Ectodermal cell (in vitro differentiated cells): ENCODE results near the gene ADM2.

ENCODE experiments used
- H3K27ac ChIP-seq: 2 replicates; pipeline ENCODE4 v1.7.0; 2013; ENCODE audit warnings: mild to moderate bottlenecking, low read depth, low read length; ENCODE audit not compliant: insufficient read depth, poor library complexity, severe bottlenecking
- H3K27me3 ChIP-seq: 2 replicates; pipeline ENCODE4 v1.7.0; 2013; ENCODE audit warnings: mild to moderate bottlenecking, low read length; ENCODE audit not compliant: insufficient read depth, control insufficient read depth, poor library complexity, severe bottlenecking
- H3K36me3 ChIP-seq: one replicate; pipeline ENCODE4 v1.7.0; 2013; ENCODE audit warnings: low read length; ENCODE audit not compliant: control insufficient read depth, insufficient read depth
- H3K4me1 ChIP-seq: one replicate; pipeline ENCODE4 v1.7.0; 2013; ENCODE audit warnings: low read length; ENCODE audit not compliant: control insufficient read depth, insufficient read depth
- H3K4me3 ChIP-seq: 2 replicates; pipeline ENCODE4 v1.7.0; 2013; ENCODE audit warnings: low read depth, low read length, control low read depth; ENCODE audit not compliant: insufficient read depth
- H3K9me3 ChIP-seq: 2 replicates; pipeline ENCODE4 v1.7.0; 2013; ENCODE audit warnings: mild to moderate bottlenecking, low read length, moderate library complexity; ENCODE audit not compliant: control insufficient read depth
- WGBS, 2 experiments: methylation state at CpG; one replicate each; pipeline ENCODE4 v1.1.7; 2013; ENCODE audit warnings: missing lambda C conversion rate in 2 of 2; 5-methylcytosine and 5-hydroxymethylcytosine counted together

The ADM2 gene

GRCh38 chr22:50468626-50469025 is 12.7 kb upstream of the ADM2 start:
- peaks cover 18% of the 10 kb centered on the region for H3K4me1 ChIP-seq
- peaks cover 29% of the 10 kb centered on the region for H3K36me3 ChIP-seq

DNA sequence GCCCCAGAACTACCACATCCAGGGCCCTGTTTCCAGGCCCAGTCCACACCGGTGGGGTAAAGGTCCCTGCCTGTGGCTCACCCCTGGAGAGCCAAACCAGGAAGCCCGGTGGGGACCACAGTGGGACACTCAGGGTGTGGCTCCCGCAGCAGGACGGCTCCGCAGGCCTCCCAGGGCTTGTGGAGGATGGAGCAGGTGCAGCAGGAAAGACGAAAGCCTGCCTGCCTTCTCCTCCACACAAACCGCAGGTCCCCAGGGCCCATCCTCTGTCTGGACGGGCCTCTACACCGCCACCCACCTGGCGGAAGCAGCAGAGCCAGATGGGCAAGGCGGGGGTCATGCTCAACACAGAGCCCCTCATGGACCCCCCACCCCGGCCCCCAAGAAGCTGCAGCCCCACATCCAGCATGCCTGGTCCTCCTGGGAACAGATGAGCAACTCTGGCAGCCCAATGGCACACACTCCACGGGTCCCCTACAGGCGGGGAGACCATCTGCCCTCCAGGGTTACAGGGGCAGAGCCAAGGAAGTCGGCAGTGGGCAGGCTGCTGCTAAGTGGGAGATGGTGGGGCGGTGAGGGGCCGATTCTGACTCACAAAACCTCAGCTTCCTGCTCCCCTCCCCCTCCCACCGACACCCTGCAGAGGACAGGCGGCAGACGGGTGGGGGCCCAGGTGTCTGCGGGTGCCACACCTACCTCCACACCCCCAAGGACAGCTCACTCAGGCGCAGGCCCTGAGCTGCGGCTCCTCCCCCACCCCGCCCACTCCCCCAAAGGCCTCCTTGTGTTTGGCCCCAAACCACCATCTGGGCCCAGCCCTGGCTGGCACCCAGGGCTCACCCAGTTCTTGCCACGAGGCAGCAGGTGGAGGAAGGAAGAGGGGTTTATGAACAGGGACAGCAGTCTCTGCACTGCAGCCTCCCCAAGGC is 11.7 kb upstream of the ADM2 start:
- WGBS, 2 experiments: 70% methylated on average over 25 of the region's 25 CpGs
- Histone ChIP-seq H3K9me3 (no peaks in the 10 kb centered on the region), H3K4me3 (no peak overlapping the region), H3K27ac (no peak overlapping the region), H3K4me1 (peaks cover 22% of the 10 kb centered on the region), H3K27me3 (no peaks in the 10 kb centered on the region), H3K36me3 (peaks cover 27% of the 10 kb centered on the region)

More at GRCh38 chr22:50468626-50469025, 12.7 kb upstream of the ADM2 start:
- no peaks in the 10 kb centered on the region for H3K9me3 ChIP-seq
- WGBS, 2 experiments: 95 to 96% methylated on average over 8 of the region's 8 CpGs
- H3K27me3 ChIP-seq: no peaks in the 10 kb centered on the region
- H3K4me3 ChIP-seq: no peak overlapping the region
- no peak overlapping the region for H3K27ac ChIP-seq

DNA sequence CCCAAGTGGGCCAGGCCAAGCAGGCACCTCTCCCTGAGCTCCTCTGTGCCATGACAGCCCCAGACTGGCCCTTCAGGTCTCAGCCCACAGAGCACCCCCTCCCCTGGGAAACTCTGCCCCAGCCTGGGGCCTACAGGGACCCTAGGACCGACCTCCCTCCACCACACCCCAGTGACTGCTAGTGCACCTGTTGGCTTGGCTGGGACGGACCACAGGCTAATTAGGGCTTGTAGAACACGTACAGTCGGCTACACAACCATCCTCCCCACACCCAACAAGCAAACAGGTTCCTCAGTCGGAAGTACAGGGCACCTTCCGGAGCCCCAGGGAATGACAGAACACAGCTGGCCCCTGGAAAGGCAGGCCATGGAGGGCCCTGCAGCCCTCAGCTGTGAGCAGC is 10.9 kb upstream of the ADM2 start:
- Histone ChIP-seq H3K4me1 (peaks cover 22% of the 10 kb centered on the region), H3K27me3 (no peaks in the 10 kb centered on the region), H3K9me3 (no peaks in the 10 kb centered on the region), H3K36me3 (peaks cover 19% of the 10 kb centered on the region), H3K4me3 (no peak overlapping the region), H3K27ac (no peak overlapping the region)
- 88 to 90% methylated on average over 6 of the region's 6 CpGs for WGBS, 2 experiments

DNA sequence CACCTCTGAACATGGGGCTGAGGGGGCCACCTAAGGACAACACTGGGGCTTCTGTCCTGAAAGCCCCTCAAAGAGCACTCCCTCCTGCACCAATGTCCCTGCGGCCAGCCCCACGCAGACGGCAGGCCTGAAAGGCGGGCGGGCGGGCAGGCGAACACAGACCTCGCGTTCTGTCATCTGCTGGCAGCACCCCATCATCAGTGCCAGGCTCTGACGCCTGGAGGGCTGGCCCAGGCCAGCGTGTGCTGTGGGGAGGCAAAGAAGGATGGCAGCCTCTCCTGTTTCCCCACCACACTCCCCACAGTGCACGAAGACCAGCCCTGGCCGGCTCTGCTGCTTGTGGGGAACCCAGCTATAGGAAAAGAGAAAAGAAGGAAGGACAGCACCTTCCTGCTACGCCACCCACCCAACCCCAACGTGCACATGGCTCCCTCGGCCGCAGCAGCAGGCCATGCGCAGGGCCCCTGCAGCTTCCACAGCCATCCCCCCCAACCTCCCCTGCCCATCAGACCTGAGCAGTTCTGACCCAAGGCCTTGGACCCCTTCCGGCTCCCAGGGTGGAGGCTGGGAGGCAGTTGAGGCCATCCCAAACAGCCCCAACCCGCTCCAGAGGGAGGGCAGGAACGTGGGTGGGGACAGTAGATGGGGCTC is 10.0 kb upstream of the ADM2 start:
- Histone ChIP-seq H3K4me1 (peaks cover 22% of the 10 kb centered on the region), H3K27ac (no peak overlapping the region), H3K27me3 (no peaks in the 10 kb centered on the region), H3K36me3 (peaks cover 10% of the 10 kb centered on the region), H3K9me3 (no peaks in the 10 kb centered on the region), H3K4me3 (no peak overlapping the region)
- 90 to 92% methylated on average over 21 of the region's 21 CpGs for WGBS, 2 experiments

DNA sequence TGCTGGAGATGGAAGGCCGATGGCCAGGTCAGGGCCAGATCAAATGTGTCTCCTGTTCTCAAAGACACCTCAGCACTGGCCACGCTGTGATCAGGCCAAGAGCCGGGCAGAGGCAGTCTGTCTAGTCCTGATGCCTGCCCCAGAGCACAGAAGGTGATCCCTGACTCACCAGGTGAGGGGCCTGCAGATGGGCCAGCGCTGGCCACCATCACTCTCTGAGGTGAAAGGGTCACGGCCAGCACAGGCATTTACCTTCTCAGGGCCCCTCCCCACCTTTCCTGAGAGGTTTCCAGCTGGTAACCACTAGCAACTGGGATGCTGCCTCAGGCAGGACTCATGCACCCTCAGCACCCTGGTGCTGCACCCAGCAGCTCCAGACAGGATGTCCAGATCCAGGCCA is 9.4 kb upstream of the ADM2 start:
- Histone ChIP-seq H3K9me3 (no peaks in the 10 kb centered on the region), H3K36me3 (peaks cover 4% of the 10 kb centered on the region), H3K4me1 (peaks cover 22% of the 10 kb centered on the region), H3K27ac (no peak overlapping the region), H3K4me3 (no peak overlapping the region), H3K27me3 (no peaks in the 10 kb centered on the region)
- WGBS, 2 experiments: 84% methylated on average over 5 of the region's 5 CpGs

- 87 to 88% methylated on average over 6 of the region's 6 CpGs for WGBS, 2 experiments
- H3K27ac ChIP-seq: no peak overlapping the region
- H3K27me3 ChIP-seq: no peaks in the 10 kb centered on the region
- H3K4me1 ChIP-seq: peaks cover 22% of the 10 kb centered on the region
- H3K36me3 ChIP-seq: no peaks in the 10 kb centered on the region
- H3K9me3 ChIP-seq: no peaks in the 10 kb centered on the region
- H3K4me3 ChIP-seq: no peak overlapping the region
Observed at GRCh38 chr22:50473088-50473487, 8.3 kb upstream of the ADM2 start.

DNA sequence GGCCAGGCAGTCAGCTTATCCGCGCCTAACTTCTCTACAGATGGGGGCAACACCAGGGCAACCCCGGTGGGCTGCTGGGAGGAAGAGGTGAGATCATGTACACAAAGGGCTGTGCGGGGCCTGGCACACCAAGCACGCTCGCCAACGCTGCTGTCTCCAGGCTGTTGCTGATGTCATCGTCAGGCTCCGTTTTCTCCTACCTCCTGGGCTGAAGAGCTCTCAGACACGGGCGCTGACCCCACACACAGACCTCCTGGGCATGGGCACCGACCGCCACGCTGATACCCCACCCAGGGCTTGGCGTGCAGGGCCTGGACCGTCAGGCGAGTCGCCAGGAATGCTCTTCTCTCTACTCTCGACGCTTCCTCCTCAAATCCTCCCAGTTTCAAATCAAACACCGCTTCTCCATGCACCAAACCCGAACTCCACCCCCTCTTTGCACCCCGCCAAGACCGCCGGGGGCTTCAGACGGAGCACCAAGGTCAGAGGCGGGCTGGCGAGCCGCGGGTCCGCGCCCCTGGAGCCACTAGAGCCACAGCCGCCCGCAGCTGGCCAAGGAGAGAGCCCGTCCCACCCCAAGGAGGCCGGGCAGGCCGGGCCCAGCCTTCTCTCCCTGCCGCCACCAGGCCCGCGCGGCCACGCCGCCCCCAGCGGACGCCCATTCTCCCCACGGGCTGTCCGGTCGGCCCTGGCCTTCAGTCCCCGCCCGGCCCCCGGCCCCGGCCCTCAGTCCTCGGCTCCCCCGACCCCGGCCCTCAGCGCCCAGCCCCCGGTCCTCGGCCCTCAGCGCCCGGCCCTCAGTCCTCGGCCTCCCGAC is 7.3 kb upstream of the ADM2 start:
- no peak overlapping the region for H3K27ac ChIP-seq
- peak overlapping the region; percentile 73 for H3K4me3 ChIP-seq
- 15 to 16% methylated on average over 62 of the region's 62 CpGs for WGBS, 2 experiments

GRCh38 chr22:50474710-50475651 is 6.4 kb upstream of the ADM2 start, which contains the start of gene SBF1:
Gene SBF1, minus strand, starts transcription at chr22:50475035. Its CDS starts 195 bp downstream, at chr22:50474840.
- H3K27me3 ChIP-seq: peaks cover 13% of the 10 kb centered on the region
- H3K4me3 ChIP-seq: peak within 1 kb of the TSS; percentile 73
- peaks cover 19% of the 10 kb centered on the region for H3K4me1 ChIP-seq
- H3K9me3 ChIP-seq: no peaks in the 10 kb centered on the region
- WGBS, 2 experiments: 4% methylated on average over 97 of the region's 97 CpGs
- no peaks in the 10 kb centered on the region for H3K36me3 ChIP-seq
- no peak within 1 kb of the TSS for H3K27ac ChIP-seq

More for the DNA sequence above, 7.3 kb upstream of the ADM2 start:
- Histone ChIP-seq H3K4me1 (peaks cover 22% of the 10 kb centered on the region), H3K27me3 (peaks cover 4% of the 10 kb centered on the region), H3K9me3 (no peaks in the 10 kb centered on the region), H3K36me3 (no peaks in the 10 kb centered on the region)

DNA sequence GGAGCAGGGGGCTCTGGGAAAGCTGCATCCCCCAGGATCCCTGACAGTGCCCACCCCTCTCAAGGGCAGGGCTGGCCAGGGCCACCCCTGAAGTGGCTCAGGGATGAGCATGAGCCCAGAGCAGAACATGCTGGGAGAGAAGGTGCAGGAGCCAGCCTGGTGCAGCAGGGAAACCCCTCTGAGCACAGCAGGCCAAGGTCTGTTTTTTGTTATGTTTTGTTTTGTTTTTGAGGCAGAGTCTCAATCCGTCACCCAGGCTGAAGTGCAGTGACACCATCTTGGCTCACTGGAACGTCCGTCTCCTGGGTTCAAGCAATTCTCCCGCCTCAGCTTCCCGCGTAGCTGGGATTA is 5.7 kb upstream of the ADM2 start:
- Histone ChIP-seq H3K36me3 (no peaks in the 10 kb centered on the region), H3K4me1 (peaks cover 16% of the 10 kb centered on the region), H3K4me3 (no peak overlapping the region), H3K9me3 (no peaks in the 10 kb centered on the region), H3K27me3 (peaks cover 20% of the 10 kb centered on the region), H3K27ac (no peak overlapping the region)
- WGBS, 2 experiments: 87 to 94% methylated on average over 6 of the region's 6 CpGs
